ENCODE data around the gene RAB9B. TPM values are rescaled to one million over a fixed set of nuclear protein-coding genes. Genes with fewer than 3 reads are reported as not detected.

The RAB9B gene
- total RNA-seq, 1 donor from 2014 or later = not detected

- FAIRE-seq = no peak
- Histone ChIP-seq H3K36me3 (ENCODE audit: control insufficient read depth, insufficient read depth, low read length) (no peaks in the 10 kb centered on the region), H3K27me3 (ENCODE audit: control insufficient read depth, insufficient read depth, low read length) (peaks cover 2% of the 10 kb centered on the region), H3K4me3 (ENCODE audit: low read depth, low read length) (no peak overlapping the region)
- DNase-seq (ENCODE audit: low read depth) = no peak
- TF ChIP-seq, protein P1, sequence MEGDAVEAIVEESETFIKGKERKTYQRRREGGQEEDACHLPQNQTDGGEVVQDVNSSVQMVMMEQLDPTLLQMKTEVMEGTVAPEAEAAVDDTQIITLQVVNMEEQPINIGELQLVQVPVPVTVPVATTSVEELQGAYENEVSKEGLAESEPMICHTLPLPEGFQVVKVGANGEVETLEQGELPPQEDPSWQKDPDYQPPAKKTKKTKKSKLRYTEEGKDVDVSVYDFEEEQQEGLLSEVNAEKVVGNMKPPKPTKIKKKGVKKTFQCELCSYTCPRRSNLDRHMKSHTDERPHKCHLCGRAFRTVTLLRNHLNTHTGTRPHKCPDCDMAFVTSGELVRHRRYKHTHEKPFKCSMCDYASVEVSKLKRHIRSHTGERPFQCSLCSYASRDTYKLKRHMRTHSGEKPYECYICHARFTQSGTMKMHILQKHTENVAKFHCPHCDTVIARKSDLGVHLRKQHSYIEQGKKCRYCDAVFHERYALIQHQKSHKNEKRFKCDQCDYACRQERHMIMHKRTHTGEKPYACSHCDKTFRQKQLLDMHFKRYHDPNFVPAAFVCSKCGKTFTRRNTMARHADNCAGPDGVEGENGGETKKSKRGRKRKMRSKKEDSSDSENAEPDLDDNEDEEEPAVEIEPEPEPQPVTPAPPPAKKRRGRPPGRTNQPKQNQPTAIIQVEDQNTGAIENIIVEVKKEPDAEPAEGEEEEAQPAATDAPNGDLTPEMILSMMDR (IDR thresholded peaks at IDR 0.05; ENCODE audit: insufficient read depth, low read length, severe bottlenecking) = no peak
These were observed 50.4 kb downstream of the RAB9B start for GRCh38 chrX:103781706-103782105.

- Histone ChIP-seq H3K4me3 (ENCODE audit: low read depth, low read length) (no peak overlapping the region), H3K36me3 (ENCODE audit: control insufficient read depth, insufficient read depth, low read length) (no peaks in the 10 kb centered on the region), H3K27me3 (ENCODE audit: control insufficient read depth, insufficient read depth, low read length) (peaks cover 2% of the 10 kb centered on the region)
- FAIRE-seq (no peak), DNase-seq (ENCODE audit: low read depth) (no peak)
- TF ChIP-seq, protein P1 (IDR thresholded peaks at IDR 0.05; ENCODE audit: insufficient read depth, low read length, severe bottlenecking) = no peak
These were observed 51.0 kb downstream of the RAB9B start for GRCh38 chrX:103781062-103781402.

DNA sequence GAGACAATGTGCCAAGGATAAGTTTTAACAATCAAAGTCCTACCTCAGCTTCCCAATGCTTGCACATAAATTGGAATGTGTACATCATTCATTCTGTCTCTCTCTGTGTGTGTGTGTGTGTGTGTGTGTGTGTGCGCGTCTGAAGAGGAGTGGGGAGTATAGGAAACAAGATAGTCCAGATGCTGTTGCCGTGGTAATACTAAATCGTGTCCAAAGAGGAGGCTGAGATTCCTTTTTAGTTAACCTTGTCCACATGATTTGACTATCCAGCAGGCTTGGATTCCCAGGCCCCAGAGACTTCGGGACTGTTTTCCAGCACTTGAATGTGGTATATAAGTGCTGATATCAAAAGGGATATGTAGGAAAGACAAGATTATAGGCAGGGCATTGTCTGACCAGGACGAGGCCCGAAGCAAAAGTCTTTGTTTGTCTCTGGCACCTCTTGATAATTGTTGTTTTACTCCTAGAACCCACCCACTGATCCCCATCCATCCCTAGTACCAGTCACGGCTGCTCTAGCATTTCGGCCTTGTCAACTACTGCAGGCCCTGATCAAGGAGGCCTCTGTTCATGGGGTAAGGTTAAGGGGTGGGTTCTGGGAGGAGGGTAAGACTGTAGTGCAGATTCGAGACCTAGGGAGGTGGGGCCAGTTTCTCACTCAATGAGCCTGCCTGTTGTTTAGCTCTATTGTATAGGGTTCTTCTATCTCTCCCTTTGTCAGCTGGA, 51.6 kb downstream of the RAB9B start:
- no peak overlapping the region for H3K4me3 ChIP-seq (ENCODE audit: low read depth, low read length)
- FAIRE-seq (no peak), DNase-seq (ENCODE audit: low read depth) (no peak)
- TF ChIP-seq, protein P1 (IDR thresholded peaks at IDR 0.05; ENCODE audit: insufficient read depth, low read length, severe bottlenecking) = no peak
- H3K27me3 ChIP-seq (ENCODE audit: control insufficient read depth, insufficient read depth, low read length) = peaks cover 2% of the 10 kb centered on the region
- no peaks in the 10 kb centered on the region for H3K36me3 ChIP-seq (ENCODE audit: control insufficient read depth, insufficient read depth, low read length)

DNA sequence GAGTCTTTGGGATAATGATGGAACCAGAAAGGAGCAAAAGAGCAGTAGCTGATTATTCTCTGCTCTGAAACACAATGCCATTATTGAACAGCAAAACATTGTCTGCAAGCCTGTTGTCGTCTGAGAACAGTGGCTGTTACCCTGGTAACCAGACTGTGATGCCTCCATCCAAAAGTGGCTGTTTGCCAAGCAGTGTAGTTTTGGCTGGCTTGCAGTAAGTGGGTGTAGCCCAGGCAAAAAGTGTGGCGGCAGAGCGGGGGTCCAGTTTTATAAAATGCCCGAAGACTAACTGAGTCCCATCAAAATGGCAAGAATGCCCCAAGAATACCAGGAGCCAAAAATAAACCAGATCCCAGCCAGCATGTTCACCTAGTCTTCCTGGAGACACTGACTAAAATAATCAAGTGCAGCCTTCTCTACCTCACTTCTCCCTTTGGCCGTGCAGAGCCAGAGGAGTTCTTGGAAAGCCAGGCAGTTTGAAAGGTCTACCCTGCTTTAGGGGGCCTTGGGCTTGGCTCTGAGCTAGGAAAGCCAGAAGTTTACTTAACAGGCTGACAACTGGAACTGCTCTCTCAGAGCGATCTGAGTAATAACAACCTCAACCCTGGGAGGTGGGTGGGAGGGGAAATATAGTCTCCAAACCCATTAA, 52.8 kb downstream of the RAB9B start:
- no peak for DNase-seq (ENCODE audit: low read depth)
- H3K27me3 ChIP-seq (ENCODE audit: control insufficient read depth, insufficient read depth, low read length) = peaks cover 2% of the 10 kb centered on the region
- no peaks in the 10 kb centered on the region for H3K36me3 ChIP-seq (ENCODE audit: control insufficient read depth, insufficient read depth, low read length)
- H3K4me3 ChIP-seq (ENCODE audit: low read depth, low read length) = no peak overlapping the region
- TF ChIP-seq, protein P1 (IDR thresholded peaks at IDR 0.05; ENCODE audit: insufficient read depth, low read length, severe bottlenecking) = no peak
- no peak for FAIRE-seq

GRCh38 chrX:103776546-103776945, 55.5 kb downstream of the RAB9B start, which contains the start of gene PLP1:
TSS of gene PLP1 (plus strand) at chrX:103776840. CDS start at chrX:103776996, 156 bp downstream.
- Histone ChIP-seq H3K36me3 (ENCODE audit: control insufficient read depth, insufficient read depth, low read length) (no peaks in the 10 kb centered on the region), H3K4me3 (ENCODE audit: low read depth, low read length) (no peak within 1 kb of the TSS), H3K27me3 (ENCODE audit: control insufficient read depth, insufficient read depth, low read length) (peaks cover 2% of the 10 kb centered on the region)
- FAIRE-seq = no peak
- TF ChIP-seq, protein P1 (IDR thresholded peaks at IDR 0.05; ENCODE audit: insufficient read depth, low read length, severe bottlenecking) = no peak
- DNase-seq (ENCODE audit: low read depth) = no peak

Measured in bronchial epithelial cell (primary cell).